Activated CD8-positive, alpha-beta memory T cell treated with anti-CD3 and anti-CD28 coated beads for 24 hours (primary cell): Measurements from ENCODE around the gene PNPLA7.

Experiments
- DNase-seq: peaks from one replicate; pipeline ENCODE4 v3.0.0-alpha.2; 2020

Gene PNPLA7

DNA sequence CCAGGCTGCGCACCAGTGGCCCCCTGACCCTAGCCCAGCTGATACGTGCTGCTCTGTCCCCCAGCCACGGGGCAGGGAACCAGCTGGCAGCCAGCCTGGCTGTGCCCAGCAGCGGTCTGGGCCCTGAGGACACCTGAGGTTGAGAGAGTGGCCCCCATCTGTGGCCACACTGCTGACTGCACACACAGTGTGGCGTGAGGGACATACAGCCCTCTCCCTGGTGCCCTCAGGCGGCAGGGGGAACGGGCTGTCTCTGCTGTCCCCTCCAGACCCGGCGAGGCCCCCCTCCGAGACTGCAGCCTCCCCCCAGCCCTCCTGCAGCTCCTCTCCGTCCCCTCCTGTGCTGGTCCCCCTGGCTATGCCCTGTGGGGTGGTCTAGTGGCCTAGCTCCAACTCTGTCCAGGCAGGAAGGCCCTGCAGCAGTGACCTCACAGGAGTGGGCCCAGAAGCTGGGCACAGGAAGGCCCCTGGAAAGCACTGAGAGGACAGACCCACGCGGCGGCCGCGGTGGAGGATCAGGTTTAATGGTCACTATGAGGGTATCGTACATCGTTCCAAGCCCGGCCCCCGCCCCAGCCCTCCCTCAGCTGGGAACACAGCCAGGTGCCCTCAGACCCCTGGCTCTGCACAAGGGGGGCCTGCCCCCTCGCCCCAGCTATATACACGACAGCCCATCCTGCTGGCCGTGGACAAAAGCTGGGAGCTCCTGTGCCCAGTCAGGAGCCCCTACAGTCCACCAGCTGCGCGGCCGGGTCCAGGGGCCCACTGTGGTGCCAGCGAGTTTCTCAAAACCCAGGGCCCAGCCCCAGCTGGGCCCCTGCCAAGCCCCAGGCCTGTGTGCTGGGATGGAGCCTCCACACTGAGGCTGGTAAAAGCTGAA lies 102.2 kb downstream of the PNPLA7 start:
- no peak for DNase-seq

DNA sequence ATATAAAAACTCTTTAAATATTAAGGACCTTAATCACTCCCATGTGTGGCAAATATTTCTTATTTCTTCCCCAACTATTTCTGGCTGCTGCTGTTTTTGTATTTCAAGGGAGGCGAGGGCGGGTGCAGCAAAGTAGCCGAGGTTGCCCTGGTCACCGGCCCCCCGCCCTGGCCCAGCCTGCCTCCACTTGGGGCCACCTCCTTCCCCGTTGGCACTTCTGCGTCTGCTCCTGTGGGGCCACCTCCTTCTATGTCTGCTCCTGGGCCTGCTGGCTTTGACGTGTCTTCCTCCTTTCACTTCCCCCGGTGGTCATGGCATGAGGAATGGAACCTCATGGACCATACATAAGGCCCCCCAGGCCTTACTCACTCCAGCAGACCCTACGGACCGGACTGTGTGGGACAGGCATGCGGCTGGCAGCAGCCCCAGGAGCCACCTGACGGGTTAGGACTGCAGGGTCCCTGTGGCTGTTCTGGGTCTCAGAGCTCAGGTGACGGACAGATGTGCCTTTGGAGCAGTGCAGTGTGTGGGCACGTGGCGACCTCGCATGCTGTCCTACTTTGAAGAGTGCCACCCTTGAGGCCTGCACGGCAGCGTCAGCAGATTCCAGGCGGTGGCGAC lies 103.2 kb downstream of the PNPLA7 start:
- no peak for DNase-seq

DNA sequence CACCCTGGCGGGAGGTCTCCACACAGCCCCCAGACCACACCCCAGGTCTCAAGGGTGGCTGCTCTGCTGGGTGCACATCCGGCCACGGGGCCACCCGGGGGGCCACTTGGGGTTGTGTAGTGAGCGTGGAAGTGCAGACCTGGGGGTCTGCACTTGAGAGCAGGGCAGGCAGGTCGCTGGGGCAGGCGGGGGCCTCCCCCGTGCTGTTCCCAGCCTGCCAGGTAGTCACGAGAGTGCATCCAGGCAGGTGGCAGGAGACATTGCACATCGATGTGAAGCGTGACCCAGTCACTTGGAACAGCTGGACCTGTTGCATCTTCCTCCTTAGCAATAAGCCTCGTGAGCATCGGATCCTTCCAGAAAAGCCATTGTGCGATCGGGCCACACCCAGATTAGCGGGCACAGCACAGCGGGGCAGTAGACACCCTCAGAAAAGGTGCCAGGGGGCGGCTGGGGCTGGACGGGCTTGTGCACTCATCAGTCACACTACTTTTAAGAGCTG lies 104.2 kb downstream of the PNPLA7 start:
- DNase-seq, result no peak

DNA sequence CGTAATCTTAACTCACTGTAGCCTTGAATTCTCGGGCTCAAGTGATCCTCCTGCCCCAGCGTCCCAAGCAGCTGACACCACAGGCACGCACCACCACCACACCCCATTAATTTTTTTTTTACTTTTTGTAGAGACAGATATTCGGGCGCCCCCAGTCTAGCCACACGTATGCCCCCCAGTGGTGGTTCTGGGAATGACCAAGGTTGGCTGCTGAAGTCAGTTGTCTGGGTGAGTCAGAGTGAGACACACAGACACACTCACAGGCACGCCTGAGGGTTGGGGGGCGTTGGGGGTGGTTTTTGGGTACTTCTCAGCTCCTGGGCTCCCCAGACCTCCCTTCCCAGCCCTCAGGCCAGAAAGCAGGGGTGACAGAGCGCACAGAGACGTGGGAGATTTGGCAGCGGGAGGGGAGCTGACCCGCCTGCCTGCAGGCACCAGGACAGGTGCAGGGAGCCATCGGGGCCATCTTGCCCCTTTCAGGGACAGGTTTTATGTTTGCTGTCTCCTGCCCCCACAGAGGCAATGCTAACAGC lies 104.9 kb downstream of the PNPLA7 start:
- peak; percentile 93 for DNase-seq

DNA sequence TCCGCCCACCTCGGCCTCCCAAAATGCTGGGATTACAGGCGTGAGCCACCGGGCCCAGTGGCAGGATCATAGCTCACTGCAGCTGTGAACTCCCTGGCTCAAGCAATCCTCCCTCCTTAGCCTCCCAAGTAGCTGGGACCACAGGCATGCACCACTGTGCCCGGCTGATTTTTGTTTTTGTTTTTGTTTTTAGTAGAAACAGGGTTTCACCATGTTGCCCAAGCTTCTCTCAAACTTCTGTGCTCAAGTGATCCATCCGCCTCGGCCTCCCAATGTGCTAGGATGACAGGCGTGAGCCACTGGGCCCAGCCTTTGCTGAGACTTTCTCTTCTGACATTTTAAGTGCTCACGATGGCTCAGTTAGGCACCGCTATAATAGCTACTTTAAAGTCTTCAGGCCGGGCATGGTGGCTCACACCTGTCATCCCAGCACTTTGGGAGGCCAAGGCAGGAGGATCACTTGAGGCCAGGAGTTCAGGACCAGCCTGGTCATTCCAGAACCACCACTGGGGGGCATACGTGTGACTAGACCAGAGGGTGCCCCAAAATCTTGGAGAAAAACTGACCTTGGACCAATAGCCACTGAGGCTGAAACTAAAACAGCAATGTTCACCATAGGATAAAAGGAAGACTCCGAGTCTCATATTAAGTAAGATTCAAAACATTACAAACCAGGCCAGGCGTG lies 106.0 kb downstream of the PNPLA7 start:
- DNase-seq, result no peak

DNA sequence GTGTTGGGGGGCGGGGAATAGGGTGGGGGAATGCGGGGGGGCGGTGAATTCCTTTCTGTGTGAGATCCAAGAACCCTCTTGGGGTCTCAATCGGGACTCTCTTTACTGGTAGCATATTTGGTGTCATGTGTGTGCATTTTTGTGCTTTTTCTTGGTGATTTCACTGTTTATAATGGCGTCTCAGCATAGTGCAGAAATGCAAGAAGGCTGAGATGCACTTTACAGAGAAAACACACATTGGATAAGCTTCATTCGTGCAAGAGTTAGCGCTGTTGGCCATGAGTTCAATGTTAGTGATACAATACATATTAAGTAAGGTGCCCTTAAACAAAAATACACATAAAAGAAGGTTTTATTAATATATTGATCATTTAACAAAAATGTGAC lies 108.3 kb downstream of the PNPLA7 start:
- no peak for DNase-seq

DNA sequence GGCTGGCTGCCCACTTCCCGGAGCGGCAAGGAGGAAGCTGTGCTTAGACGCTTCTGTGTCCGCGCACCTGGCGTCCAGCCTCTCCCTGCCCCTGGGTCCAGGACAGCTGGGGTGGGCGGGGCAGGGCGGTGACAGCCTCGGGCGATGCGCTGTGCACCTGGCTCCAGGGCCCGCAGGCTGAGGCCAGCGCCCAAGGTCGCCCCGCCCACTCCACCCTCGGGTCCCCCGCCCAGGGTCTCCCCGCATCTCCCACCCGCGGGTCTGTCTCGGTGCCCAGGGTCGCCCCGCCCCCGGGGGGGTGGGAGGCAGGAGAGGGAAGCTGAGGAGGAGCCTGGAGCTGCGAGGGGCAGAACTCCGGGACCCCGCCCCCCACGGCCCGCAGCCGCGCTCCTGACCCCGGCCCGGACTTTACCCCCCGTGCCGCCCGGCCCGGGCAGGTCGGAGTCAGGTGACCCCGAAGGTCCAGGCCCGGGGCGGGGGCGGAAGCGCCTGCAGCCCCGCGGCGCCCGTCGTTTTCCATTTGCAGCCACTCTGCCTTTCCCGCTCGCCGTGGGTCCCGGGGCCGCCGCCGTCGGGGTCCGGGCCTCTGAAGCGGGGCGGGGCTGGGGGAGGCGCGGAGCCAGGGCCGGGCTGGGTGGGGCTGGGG lies 108.8 kb downstream of the PNPLA7 start, which contains the start of gene ENTPD8:
Gene ENTPD8, minus strand, starts transcription at position 69 of the 646 bp plus-strand sequence. CDS start 3,072 bp downstream, outside the sequence.
- no peak for DNase-seq

DNA sequence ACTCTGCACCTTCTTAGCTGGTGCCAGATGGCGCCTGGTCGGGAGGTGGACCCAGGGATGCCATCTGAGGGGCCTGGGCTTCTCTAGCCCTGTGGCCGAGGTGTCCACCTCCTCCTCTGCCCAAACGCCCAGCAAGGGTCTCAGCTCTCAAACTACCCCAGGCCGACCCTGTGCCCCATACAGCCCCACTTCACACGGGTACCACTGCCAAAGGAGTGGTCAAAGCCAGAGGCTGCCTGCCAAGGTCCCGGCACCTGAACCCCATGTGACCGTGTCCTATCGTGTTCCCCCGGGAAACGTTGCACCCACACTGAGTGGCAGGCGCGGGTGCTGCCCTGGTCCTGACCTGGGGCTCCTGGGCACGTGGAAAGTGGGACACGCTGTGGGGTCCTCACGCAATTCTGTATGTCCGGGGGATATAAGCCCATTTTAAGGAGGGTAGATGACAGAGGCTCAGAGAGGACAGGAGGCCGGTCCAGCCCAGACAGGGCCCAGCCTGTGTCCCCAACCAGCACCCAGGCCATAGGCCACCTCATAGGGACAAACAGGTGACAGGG lies 111.0 kb downstream of the PNPLA7 start:
- no peak for DNase-seq

DNA sequence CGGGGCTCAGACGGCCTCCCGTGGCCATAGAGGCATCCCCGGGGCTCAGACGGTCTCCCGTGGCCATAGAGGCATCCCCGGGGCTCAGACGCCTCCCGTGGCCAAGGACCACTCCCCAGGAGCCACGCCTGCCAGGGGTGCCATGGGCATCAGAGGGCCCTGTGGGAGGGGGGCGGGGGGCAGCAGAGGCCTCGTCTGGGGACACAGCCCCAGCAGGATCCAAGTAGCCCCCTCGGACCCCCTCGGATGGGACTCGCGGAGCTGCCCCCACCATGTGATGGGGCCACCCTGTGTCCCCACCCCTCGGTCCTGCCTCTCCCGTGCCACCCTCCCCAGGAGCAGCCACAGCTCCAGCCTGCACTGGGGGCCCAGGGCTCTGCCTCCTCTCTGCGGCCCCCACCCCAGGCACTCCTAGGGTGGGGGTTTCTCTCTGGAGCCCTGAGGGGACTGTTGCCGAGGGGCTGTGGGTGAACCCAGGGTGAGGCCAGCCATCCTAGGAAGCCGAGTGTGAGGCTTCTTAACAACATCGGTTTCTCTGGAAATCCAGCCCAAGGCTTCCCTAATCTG lies 111.5 kb downstream of the PNPLA7 start:
- DNase-seq, result no peak

DNA sequence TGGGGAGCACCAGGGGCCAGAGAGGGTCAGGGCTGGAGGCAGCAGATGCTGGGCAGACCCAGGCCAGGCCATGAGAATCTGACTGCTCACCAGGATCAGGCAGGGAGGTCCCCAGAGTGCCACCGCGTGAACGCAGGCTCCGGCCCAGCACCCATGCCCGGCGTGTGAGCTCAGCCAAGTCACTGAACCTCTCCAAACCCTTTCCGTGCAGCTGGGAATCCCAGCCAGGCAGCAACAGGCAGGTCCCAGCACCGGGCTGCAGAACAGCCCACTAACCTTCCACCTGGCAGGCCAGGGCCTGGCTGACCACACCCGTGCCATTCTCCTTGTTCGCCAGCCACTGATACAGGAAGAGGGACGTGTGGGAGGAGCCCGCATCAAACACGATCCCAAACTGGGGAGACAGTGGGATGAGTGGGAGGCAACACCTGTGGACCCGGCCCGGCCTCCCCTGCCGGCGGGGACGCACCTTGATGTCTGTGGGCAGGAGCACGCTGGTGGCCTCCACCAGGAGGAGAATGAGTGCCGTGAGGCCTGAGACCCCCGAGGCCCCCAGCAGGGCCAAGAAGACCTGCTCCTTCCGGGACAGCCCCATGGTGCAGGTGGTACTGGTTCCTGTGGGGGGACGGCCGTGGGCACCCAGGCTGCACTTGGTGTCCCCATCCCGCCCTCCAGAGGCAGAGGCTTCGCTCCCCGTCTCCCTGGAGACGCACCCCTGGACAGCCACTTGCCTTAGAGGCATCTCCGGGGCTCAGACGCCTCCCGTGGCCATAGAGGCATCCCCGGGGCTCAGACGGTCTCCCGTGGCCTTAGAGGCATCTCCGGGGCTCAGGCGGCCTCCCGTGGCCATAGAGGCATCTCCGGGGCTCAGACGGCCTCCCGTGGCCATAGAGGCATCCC lies 112.3 kb downstream of the PNPLA7 start:
- DNase-seq, result no peak

DNA sequence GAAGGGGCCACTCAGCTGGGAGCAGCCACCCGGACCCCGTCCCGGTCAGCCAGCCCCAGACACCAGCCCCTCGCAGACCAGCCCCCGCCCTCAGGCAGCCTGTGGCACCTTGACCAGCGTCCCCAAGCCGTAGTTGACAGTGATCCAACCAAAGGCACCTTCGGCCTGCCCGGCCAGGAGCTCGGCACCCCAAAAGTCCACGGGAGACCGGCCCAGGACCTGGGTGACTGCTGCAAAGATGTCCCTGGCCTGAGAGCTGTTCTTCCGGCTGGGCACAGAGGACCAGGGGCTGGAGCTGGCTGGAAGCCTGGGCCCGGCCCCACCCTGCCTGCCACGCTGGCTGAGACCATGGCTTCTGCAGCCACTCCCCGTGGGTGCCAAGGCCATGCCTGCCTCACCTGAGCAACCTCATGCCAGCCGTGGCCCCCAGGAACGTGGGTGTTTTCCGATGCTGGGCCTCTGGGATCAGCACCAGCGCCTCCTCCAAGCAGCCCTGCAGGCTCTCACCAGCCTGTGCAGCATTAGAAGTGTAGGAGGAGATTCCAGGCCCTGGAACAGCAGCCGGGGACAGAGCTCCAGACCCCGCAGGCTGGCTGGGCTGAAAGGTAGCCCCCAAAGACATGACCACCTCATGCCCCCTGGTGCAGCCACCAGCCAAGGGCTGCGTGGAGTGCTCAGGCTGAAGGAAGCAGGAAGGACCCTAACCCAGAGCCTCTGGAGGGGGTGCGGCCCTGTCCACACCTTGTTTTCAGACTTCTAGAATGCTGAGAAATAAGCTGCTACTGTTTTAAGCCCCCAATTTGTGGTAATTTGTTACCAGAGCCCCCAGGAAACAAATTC lies 113.2 kb downstream of the PNPLA7 start:
- DNase-seq, result no peak

DNA sequence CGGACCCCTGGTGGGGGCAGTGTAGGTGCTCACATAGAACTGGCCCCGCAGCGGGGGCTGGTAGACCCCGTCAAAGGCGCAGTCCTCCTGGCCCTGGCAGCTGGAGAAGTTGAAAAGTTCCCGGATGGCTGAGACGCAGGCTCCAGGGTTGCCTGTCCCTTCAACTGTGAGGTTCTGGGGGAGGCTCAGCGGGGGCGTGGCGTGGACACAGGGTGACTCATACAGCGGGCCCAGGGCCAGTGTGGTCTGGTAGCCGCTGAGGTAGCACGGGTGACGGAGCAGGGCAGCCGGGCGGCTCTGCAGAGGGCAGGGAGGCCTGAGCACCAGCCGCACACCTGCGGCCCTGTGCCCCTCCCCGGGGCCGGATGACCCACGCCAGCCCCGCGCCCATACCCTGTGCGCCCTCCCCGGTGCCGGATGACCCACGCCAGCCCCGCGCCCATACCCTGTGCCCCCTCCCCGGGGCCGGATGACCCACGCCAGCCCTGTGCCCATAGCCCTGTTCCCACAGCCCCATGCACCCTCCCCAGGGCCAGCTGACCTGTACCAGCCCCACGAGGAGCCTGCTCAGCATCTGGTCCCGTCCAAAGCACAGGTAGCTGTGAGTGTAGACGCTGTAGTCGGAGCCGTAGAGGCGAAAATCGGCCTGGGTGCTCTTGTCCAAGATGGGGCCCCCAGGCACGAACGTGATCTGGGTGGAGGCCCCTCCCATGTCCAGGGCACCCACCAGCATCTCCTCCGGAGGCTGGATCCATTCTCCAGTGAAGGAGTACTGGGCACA lies 114.0 kb downstream of the PNPLA7 start:
- no peak for DNase-seq

DNA sequence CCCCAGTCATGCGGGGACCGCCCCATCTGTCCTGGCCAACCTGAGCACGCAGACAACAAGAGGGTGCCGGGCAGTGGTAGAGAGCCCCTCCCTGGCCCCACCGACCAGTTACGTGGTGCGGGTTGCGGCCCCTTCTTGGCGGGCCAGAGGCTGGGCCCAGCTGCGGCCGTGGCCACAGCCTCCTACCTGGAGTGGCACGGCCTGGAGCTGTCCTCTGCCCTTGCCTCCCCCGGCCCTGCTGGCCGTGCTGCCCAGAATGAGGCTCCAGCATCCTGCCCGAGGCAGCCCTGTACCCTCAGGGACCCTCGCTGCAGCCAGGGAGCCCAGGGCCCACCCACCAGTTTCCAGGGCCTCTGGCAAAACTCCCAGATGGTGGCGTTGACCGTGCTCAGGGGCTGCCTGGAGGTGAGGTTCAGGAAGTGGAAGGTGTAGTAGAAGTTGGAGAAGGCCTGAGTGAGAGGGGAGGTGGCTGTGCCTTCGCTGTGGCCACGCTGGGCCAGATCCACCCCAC lies 114.8 kb downstream of the PNPLA7 start:
- no peak for DNase-seq

DNA sequence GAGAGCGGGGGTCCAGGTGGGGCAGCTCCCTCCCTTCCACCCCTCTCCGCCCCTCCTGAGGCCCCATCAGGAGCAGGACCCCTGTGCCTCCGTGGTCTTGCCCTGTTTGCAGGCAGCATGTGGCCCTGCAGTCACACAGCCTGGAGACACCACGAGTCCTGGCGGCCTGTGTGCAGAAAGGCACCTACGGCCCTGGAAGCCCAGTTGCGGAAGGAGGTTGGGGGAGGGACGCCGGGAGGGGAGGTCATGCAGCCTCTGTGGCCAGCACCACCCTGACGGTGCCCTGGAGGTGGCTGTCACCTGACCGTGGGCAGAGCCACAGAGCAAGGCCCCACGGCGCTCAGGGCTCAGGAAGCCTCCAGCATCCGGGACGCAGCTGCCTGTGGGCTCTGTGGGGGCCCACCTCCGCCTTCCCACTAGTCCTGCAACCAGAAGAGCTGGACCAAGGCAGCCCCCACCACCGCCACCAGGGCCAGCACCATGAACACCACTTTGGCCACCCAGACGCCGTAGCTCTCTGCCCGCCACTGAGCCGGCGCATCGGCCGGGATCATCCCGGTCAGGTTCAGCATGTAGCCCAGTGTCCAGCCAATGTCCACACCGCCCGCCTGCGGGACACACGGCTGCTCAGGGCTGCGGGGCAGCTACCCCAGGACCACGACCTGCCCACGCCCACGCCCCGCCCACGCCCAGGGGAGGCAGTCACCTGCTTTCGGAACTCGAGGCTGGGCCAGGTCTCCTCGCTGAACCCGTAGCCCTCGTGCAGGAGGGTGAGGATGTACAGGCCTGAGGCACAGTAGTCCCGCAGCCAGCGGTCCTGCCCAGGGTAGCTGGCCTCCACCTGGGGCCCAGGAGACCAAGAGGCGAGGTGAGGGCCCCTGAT lies 115.5 kb downstream of the PNPLA7 start:
- DNase-seq, result no peak

DNA sequence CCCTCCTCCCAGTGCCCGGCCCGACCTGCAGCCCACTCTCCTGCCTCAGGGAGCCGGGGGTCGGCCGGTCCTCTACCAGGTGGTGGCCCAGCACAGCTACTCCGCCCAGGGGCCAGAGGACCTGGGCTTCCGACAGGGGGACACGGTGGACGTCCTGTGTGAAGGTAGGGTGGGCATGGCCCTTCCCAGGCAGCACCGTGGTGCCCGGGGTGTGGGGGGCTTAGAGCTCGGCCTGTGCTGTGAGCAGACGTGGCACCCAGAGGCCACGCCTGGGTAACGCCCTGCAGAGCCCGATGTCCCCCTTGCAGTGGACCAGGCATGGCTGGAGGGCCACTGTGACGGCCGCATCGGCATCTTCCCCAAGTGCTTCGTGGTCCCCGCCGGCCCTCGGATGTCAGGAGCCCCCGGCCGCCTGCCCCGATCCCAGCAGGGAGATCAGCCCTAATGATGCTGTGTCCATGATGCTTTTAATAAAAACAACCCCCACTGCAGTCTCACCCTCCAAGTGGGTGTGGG lies 116.2 kb downstream of the PNPLA7 start:
- DNase-seq, result no peak

DNA sequence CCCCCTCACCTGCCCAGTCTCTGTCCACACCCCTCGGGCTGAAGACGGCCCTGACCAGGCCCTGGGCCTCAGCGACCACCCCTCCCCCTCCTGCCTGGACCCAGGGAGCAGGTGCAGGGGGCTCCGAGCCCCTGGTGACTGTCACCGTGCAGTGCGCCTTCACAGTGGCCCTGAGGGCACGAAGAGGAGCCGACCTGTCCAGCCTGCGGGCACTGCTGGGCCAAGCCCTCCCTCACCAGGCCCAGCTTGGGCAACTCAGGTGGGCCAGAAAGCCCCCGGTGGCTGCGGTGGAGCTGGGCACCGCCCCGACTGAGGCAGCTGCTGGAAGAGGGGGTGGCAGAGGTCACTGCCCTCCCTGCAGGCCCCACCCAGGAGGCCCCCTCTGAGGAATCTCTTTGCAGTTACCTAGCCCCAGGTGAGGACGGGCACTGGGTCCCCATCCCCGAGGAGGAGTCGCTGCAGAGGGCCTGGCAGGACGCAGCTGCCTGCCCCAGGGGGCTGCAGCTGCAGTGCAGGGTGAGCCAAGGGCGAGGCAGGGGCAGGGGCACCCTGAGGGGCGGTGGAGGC lies 116.8 kb downstream of the PNPLA7 start:
- DNase-seq, result no peak

DNA sequence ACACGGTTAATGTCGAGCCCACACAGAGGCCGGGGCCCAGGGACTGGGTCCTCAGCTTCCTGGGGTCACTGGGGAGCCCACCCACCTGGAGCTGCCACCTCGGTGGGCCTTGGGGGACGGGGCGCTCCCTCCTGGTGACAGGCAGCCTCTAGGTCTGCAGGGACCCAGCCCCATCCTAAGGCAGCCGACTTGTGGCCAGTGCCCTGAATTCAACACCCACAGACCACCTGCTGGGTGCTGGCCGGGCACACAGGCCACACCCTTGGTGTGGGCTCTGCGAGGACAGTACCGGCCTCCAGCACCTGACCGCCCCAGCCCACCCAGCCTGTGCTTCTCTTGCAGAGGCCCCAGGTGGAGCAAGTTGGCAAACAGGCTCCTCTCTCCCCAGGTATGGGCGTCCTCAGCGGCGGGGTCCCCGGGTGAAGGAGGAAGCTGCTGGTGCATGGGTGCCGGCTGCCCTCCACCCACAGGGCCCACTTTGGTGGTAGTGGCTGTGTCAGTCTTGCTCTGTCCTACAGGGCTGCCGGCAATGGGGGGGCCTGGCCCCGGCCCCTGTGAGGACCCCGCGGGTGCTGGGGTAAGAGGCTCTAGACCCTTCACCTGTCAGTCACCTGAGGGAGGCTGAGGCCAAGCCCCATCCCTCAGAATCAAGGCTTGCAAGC lies 117.4 kb downstream of the PNPLA7 start:
- DNase-seq, result no peak
